ENCODE results near the gene NPFFR1.

DNA sequence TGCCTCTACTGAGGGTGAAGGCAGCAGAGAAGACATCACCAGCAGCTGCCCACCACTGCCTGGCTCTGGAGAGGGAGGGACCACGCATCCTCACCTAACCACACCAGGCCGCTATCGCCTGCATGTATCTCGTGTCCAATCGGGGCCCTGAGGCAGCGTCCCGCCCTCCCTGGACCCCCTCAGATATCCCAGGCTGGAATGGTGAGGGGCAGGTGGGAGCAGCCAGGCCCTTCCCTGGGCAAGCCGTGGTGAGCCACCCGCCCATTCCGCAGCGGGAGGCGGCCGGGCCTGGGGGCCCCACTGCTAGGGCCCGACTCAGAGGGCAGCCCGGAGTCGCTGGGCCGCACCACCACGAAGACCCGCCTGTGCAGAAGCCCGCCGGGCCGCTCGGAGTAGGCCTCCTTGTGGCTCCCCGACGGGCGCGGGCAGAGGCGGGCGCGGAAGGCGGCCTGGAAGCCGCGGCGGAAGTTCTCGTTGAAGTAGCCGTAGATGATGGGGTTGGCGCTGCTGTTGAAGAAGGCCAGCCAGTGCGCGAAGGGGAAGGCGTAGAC lies 29.0 kb downstream of the NPFFR1 start:
- TF ChIP-seq POLR2AphosphoS5 (IDR thresholded peaks at IDR 0.05; ENCODE audit: low read depth, low read length) (no peak), POLR2A (IDR thresholded peaks at IDR 0.05; ENCODE audit: low read depth, low read length) (no peak), TAF1 (IDR thresholded peaks at IDR 0.05; ENCODE audit: low read depth, low read length) (no peak), SPI1 (IDR thresholded peaks at IDR 0.05; ENCODE audit: low read depth, low read length) (no peak), POU2F2 (IDR thresholded peaks at IDR 0.05; ENCODE audit: low read depth, low read length) (no peak), PAX5 (IDR thresholded peaks at IDR 0.05; ENCODE audit: insufficient read depth, low read length, severe bottlenecking) (no peak)

All from GM12891 (cell line).